Hindlimb muscle (tissue), 1 donor: Measurements from ENCODE around the gene SLC17A3. TPM values are rescaled to one million over a fixed set of nuclear protein-coding genes. Genes with fewer than 3 reads are reported as not detected.
A peak's percentile ranks its signal among the peaks of the same experiment; 100 is the strongest.

ENCODE experiments used
- DNase-seq: peaks from one replicate; pipeline ENCODE4 v3.0.0-alpha.2; 2013
- polyA plus RNA-seq: library from polyadenylated mRNA; unstranded; fragments of 120-200 nt; gene quantifications from one replicate; pipeline ENCODE4 v1.2.1, GENCODE V29; 2013; ENCODE audit not compliant: insufficient read length

The SLC17A3 gene
- not detected for polyA plus RNA-seq

GRCh38 chr6:25874118-25874517, at the start of gene SLC17A3:
Gene SLC17A3 (minus strand): TSS chr6:25874243. CDS start chr6:25868387, 5,856 bp downstream.
- DNase-seq, result no peak

- DNase-seq, result peak; percentile 11
Observed at GRCh38 chr6:25922301-25922700, 48.3 kb upstream of the SLC17A3 start.

- DNase-seq, result no peak
Observed at GRCh38 chr6:25921525-25922203, 47.6 kb upstream of the SLC17A3 start.

- DNase-seq, result no peak
Observed at GRCh38 chr6:25919657-25920056, 45.6 kb upstream of the SLC17A3 start.

- DNase-seq, result no peak
Observed at GRCh38 chr6:25918083-25918683, 44.1 kb upstream of the SLC17A3 start.

GRCh38 chr6:25916789-25917490, 42.9 kb upstream of the SLC17A3 start:
- no peak for DNase-seq

GRCh38 chr6:25916330-25916729, 42.3 kb upstream of the SLC17A3 start:
- DNase-seq, result no peak

GRCh38 chr6:25913741-25914140, 39.7 kb upstream of the SLC17A3 start:
- DNase-seq, result no peak

GRCh38 chr6:25911351-25911750, 37.3 kb upstream of the SLC17A3 start:
- DNase-seq, result no peak

- no peak for DNase-seq
Observed at GRCh38 chr6:25907475-25908014, 33.5 kb upstream of the SLC17A3 start.

GRCh38 chr6:25903467-25904099, 29.5 kb upstream of the SLC17A3 start:
- DNase-seq, result no peak

- DNase-seq, result no peak
Observed at GRCh38 chr6:25902071-25902470, 28.0 kb upstream of the SLC17A3 start.

- no peak for DNase-seq
Observed at GRCh38 chr6:25900843-25901242, 26.8 kb upstream of the SLC17A3 start.

GRCh38 chr6:25899580-25900408, 25.8 kb upstream of the SLC17A3 start:
- DNase-seq, result no peak

- DNase-seq, result no peak
Observed at GRCh38 chr6:25899123-25899522, 25.1 kb upstream of the SLC17A3 start.

GRCh38 chr6:25898289-25898977, 24.4 kb upstream of the SLC17A3 start:
- no peak for DNase-seq

GRCh38 chr6:25896252-25896651, 22.2 kb upstream of the SLC17A3 start:
- DNase-seq, result no peak

- no peak for DNase-seq
Observed at GRCh38 chr6:25895771-25896170, 21.7 kb upstream of the SLC17A3 start.

GRCh38 chr6:25893778-25894177, 19.7 kb upstream of the SLC17A3 start:
- no peak for DNase-seq

GRCh38 chr6:25892877-25893276, 18.8 kb upstream of the SLC17A3 start:
- no peak for DNase-seq
